ENCODE measurements around the gene KIFC1.

KIFC1 gene

DNA sequence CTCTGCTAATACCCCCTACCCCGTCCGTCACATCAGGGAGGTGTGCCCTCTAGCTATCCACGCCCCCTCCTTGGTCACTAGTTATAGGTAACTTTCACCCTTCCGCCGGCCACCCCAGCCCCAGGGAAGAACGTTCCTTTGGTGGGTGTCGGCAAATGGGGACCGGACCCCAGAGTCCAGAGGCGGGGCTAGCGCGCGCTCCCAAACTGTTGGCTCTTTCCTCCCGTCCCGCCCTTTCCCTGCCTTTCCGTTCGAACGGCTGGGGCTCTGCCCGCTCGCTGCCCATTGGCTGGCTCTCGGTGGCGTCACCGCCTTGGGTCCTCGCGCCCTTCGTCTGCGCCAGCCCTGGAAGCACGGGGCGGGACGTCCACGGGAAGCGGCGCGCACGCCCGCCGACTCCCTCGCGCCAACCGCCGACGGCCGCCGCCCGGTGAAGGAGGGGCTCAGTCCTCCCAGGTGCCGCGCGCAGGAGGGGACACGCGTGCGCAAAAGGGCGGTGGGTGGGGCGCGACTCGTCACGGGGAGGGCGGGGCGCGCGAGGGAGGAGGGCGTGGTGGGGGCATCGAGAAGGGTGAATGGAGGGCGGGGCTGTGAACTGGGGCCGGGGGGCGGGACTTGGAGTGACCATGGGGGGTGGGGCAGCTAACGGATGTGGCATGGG, 18.6 kb downstream of the KIFC1 start:
- FAIRE-seq: peak; percentile 99
- DNase-seq (ENCODE audit: insufficient read length, low spot score): peak; percentile 96

DNA sequence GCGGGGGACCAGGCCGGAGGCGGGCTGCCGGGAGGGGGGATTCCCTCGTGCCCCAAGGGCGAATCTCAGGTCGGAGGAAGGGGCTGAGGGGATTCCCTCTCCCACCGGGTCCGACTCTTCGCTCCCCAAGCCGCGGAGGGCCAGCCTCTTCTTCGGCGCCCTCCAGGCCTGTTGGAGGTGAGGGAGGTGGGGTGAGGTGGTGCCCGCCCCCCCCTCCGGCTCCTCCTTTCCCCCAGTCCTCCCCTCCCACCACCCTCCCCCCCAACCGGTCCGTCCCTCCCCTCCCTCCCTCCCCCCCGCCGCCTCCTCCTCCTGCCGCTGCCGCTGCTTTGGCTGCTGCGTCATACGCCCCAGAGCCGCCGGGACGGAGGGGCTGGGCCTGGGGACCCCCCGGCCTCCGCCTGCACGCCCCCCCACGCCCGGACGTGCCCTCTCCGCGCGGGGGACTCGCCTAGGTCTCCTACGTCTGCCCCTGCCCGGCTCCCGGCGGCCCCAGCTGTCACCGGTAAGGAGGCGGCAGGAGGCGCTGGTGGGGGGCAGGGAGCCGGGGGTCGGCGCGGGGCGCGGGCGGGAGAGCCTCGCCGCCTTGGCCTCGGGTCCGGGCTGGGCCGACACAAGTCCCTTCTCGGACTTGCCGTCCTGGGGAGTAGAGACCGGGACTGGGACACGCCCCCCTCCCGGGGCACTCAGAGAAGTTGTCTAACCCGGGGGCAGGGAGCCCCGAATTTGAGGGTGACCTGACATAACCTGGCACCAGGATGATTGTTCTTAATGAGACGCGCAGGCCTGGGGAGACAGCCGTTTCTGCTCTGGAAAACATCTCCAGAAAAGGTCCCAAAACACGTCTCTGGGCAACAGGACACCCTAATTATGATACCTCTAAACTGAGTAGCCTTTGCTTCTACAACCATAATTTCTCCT, 19.3 kb downstream of the KIFC1 start, which contains the start of gene PHF1:
TSS of gene PHF1 (plus strand) at position 304 of the 921 bp plus-strand sequence. CDS start 1,250 bp downstream, outside the sequence.
- DNase-seq (ENCODE audit: insufficient read length, low spot score): peak; percentile 70
- FAIRE-seq: peak; percentile 33

DNA sequence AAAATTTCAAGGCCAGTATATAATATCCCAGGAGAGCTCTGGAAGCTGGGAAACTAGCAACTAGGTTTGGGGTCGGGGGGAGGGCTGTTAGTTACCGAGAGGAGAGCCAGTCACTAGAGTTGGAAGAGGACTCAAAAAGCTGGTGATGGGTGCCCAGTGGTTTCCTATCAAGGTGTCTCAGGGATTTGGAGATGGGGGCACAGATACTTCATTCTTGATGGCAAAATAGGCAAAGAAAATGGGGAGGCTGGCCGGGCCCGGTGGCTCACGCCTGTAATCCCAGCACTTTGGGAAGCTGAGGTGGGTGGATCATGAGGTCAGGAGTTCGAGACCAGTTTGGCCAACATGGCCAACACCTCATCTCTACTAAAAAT, 20.0 kb downstream of the KIFC1 start:
- no peak for FAIRE-seq
- no peak for DNase-seq (ENCODE audit: insufficient read length, low spot score)

DNA sequence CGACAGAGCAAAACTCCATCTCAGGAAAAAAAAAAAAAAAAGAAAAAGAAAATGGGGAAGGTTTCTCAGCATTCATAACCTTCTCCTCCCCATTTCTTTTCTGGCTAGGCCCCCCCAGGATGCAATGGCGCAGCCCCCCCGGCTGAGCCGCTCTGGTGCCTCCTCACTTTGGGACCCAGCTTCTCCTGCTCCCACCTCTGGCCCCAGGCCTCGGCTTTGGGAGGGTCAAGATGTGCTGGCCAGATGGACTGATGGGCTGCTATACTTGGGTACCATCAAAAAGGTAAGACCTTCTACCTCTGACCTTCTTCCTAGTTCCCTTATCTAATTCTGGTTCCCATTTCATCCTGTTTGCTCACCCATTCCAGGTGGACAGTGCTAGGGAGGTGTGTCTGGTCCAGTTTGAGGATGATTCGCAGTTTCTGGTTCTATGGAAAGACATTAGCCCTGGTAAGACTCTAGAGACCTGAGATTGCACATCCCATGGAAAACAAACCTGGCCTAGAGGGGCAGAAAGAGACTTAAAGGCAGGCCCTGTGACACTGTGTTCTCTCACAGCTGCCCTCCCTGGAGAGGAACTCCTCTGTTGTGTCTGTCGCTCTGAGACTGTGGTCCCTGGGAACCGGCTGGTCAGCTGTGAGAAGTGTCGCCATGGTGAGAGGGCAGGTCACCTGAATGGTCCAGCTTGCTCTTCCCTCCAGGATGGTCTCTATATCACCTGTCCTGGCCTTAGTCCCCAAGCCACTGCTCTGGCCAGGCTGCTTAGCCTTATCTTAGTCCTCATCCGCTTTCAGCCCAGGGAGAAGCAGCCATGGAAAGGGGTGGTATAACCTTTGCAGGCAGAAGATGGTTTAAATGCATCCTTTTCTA, 20.8 kb downstream of the KIFC1 start:
- DNase-seq (ENCODE audit: insufficient read length, low spot score) (no peak), FAIRE-seq (no peak)

DNA sequence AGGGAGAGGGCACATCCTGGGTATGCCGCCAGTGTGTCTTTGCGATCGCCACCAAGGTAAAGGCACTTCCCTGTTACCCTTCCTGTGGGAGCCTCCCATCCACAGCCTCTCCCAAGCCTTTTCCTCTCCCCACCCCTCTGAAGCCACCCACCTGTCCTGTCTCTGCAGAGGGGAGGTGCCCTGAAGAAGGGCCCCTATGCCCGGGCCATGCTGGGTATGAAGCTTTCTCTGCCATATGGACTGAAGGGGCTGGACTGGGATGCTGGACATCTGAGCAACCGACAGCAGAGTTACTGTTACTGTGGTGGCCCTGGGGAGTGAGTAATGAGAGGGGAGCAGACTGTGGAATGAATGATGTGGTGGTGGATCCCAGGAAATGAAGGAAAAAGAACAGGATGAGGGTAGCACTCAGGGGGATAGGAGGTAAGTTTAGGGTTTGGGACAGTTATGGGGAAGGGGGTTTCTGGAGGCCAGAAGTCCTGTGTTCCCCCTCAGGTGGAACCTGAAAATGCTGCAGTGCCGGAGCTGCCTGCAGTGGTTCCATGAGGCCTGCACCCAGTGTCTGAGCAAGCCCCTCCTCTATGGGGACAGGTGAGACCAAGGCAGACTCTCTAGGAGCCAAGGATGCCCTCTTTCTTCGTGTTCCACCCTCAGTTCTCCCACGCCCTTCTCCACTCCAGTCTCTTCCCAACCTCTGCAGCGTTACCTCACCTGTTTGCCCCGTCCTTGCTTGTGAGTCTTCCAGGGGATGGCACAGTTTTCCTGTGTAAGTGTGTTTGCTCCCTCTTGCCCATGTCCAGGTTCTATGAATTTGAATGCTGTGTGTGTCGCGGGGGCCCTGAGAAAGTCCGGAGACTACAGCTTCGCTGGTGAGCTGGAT, 21.9 kb downstream of the KIFC1 start:
- FAIRE-seq (no peak), DNase-seq (ENCODE audit: insufficient read length, low spot score) (no peak)

DNA sequence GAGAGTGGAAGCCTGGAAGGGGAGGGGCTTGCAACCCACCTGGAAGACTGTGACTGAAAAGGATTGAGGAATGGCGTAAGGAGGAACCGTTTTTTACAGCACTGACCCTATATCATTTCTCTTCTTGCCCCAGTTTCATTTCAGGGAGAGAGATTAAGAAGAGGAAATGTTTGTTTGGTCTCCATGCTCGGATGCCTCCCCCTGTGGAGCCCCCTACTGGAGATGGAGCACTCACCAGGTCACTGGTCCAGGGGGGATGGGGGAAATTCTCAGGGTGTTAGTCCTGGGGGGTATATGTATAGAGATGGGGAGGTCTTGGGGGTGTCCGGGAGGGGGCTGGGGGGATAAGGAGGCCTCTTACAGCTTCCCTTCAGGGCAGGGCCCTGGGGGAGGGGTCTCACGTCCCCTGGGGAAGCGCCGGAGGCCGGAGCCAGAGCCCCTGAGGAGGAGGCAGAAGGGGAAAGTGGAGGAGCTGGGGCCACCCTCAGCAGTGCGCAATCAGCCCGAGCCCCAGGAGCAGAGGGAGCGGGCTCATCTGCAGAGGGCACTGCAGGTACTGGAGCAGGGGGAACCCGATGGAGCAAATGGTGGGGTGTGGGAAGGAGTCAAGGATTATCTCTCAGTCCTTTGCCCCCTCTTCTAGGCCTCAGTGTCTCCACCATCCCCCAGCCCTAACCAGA, 23.1 kb downstream of the KIFC1 start:
- FAIRE-seq: no peak
- no peak for DNase-seq (ENCODE audit: insufficient read length, low spot score)

DNA sequence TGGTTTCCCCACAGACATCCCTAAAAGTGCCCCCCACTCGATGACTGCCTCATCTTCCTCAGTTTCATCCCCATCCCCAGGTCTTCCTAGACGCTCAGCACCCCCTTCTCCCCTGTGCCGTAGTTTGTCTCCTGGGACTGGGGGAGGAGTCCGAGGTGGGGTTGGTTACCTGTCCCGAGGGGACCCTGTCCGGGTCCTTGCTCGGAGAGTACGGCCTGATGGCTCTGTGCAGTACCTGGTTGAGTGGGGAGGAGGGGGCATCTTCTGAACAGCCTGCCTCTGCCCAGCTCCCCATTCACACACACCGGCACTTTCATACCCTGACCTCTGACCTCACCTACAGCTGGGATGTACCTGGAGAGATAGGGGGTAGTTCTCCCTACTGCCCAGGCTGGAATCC, 24.2 kb downstream of the KIFC1 start:
- no peak for FAIRE-seq
- no peak for DNase-seq (ENCODE audit: insufficient read length, low spot score)

DNA sequence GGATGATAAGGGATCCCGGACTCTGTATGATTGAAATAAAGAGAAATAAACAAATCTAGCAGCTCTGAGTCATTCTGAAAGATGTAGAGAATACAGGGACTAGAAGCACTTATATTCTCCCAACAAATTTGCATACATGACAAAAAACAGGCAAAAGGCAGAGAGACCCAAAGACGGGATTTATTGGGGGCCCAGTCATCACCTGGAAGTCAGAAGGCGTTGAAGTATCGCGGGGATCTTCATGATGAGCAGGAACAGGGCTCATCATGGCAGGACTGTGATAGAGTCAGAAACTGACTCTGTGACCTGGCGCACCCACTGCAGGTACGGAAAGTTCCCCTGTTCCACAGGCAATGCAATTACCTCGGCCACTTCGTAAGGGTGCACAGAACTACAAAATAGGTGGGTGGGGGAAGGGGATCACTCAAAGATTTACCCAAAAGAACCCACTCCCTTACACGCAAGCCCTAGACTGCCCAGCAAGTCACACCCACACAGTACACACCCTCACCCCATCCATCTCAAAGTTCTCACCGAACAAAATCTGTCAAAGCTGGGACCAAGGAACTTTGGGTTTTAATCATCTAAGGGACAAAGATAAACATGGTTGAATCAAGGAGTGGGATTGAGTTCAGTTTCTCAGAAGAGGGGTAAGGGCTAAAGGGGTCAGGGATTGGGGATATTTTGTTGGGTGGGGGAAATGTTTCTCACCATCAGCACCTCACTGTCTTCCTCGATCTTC, 24.9 kb downstream of the KIFC1 start:
- FAIRE-seq: no peak
- no peak for DNase-seq (ENCODE audit: insufficient read length, low spot score)

DNA sequence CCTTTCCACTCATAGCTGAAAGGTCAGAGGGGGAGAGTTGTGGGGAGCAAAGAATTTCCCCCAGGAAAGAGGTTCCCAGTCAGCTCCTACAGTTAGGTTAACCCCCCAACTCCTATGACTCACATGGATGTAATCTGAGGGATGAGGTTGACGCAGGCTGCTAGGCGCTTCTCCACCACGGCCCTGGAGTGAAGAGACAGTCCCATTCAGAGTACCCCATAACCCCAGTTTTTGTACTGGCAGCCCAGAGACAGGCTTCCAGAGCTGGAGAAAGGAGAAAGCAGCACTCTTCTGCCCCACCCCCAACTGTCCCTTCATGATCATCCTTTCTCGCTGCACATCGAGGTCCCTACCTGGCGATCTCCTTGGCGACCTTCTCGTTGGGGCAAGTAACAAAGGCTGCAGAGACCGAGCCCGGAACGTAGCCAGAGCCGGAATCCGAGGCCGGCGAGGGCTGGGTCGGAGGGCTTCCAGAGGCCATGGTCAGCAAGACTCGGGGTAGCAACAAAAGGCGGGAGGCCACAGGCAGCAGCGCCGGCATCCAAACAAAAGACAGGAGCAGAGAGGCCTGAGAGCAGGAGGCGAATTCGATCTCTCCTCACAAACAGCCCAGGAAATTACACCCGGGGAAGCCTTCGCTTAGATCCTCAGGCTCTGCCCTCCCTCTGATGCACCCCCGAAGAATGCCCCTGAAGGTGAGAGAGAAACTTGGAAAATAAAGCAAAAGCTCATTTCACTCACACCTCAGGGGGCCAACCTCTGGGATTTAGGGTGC, 25.7 kb downstream of the KIFC1 start:
- no peak for FAIRE-seq
- no peak for DNase-seq (ENCODE audit: insufficient read length, low spot score)

DNA sequence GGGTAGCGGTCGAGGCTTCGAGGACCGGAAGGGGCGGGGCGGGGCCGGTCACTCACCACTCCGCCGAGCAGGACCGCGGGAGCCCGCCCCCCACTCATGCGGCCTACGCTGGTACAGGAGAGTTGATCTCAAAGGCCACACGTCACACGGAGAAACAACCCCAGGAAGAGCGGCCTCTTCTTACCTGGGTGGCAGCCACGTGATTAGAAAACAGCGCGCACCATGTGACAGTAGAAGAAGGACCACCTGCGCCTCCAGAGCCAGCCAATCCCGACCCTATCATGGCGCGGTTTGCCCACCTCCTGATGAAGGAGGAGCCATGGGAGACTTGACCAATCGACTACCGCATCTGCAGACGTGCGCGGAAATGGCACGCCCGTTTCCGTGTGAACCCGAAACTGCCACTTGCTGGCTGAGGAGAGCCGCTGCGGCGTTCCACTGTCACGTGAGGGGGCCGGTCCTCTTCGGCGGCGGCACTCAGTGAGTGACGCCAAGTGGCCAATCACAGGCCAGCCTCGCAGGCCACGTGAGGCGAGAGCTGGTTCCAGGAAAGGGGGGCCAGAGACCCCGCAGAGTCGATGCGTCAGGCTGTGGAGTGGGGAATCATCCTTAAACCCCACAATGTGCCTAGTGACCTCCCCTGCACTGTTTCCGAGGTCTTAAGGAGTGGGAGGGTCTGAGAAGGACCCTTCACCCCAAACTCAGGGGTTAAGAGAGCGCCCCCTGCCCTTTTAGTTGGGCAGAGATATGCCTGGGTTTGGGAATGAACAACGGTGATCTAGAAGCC, 26.5 kb downstream of the KIFC1 start, which contains the start of gene CUTA:
TSS of gene CUTA (minus strand) at position 205 of the 787 bp plus-strand sequence. CDS start at position 98, 107 bp downstream.
- DNase-seq (ENCODE audit: insufficient read length, low spot score) (peak; percentile 97), FAIRE-seq (peak; percentile 99)

DNA sequence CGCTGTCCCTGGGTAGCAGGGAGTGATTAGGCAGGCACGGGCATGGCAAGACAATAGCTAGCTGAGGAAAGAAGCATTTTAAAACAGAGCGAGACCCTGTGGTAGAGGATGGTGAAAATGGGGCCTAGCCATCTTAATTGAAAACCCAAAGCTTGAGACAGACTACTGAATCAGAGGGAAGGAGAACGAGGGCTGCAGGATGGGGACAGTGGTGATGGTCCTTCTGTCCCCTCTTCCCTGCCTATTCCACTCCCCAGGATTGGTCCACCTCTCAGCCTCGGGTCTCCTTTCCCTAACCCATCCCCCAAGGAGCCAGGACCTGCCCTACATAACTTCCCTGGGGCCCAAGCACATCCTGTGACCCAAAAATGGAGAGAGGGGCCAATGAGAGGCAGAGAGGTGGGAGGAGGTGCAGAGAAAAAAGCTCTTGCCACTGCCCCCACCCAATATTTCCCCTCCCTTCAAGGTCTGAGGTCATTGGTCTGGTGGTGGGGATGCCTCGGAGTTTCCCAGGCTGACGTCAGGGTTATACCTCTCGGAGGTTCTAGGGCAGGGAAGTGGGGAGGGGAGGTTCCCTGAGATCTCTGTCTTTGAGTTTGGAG, 27.2 kb downstream of the KIFC1 start:
- no peak for DNase-seq (ENCODE audit: insufficient read length, low spot score)
- no peak for FAIRE-seq

DNA sequence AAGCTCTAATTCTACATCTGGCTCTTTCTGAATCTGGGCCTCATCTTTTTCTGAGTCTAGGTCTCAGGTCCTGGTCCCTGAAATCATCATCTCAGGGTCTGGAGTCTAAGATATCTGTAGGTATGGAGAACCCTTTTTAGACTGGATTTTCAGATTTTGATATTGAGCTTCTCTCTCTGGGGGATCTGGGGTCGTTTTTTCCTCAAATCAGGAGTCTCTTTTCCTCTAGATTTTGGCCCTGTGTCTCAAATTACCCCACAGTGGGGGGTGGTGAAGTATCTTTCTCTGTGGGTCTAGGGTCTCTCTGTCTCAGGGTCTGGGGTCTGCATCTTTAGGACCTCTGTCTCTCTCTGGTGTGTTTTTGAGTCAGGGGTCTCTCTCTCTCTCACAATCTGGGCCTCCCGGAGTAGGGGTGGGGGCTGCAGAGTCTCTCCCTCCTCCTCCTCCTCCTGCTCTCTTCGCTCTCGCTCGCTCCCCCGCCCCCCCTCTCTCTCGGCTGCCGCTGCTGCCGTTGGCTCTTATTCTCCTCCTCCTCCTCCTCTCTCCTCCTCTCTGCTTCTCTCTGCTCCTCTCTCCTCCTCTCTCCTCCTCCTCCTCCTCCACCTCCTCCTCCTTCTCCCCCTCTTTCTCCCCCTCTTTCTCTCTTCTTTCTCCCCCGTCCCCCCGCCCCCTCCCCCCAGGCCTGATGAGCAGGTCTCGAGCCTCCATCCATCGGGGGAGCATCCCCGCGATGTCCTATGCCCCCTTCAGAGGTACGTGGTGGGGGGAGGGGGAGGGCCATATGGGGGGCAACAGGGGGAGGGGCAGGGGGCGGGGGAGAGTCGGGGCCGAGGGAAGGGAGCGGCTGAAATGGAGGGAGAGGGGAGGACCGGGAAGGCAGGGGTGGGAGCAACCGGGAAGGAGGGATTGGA, 28.2 kb downstream of the KIFC1 start, which contains the start of gene SYNGAP1:
TSS of gene SYNGAP1 (plus strand) at position 486 of the 911 bp plus-strand sequence. CDS start at position 686, 200 bp downstream.
- FAIRE-seq (no peak), DNase-seq (ENCODE audit: insufficient read length, low spot score) (no peak)

DNA sequence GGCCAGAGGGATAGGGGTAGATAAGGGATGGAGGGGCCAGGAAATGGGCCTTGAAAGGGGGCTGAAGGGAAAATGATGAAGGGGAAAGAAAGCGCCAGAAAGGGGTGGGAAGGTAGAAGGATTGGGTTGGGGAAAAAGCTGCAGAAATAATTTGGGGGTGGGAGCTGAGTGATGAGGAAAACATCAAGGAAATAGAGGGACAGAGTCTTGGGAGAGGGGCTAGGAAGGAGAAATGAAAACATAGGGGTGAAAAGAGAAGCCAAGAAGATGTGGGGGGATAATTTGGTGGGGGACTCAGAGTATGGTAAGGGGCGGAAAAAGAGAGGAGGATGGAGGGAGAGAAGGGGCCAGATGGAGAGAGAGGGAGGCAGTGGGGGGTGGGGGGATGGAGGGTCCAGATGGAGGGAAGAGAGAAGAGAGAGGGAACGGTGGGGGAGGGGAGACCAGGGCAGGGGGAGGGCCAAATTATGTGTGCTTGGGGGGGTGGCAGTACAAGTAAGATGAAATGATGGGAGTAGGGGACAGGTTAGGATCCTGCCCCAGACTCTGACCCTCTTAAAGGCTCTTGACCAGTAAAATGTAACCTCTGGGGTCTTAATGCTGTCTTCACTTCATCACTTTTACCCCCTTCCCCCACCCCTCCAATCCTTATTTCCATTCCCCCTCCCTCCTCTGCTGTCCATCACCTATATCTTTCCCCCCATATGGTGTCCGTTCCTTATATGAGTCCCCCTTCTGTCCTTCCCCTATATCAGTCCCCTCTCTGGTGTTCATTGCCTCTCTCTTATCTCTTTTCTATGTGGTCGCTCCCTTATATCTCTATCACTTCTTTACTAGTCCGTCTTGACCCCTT, 29.1 kb downstream of the KIFC1 start:
- no peak for DNase-seq (ENCODE audit: insufficient read length, low spot score)
- FAIRE-seq: no peak

DNA sequence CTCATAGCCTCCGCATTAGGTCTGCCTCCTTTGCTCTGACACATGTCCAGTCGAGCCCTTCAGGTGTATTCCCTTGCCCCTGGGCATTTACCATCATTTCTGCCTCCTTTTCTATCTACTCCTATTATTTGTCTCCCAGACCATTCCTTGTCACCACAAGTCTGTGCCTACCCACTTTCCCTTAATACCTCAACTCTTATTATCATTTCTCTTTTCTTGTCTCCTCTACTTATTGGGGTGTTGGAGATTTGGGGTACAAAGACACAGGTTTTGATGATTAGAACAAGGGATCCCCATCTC, 29.7 kb downstream of the KIFC1 start:
- FAIRE-seq: no peak
- no peak for DNase-seq (ENCODE audit: insufficient read length, low spot score)

DNA sequence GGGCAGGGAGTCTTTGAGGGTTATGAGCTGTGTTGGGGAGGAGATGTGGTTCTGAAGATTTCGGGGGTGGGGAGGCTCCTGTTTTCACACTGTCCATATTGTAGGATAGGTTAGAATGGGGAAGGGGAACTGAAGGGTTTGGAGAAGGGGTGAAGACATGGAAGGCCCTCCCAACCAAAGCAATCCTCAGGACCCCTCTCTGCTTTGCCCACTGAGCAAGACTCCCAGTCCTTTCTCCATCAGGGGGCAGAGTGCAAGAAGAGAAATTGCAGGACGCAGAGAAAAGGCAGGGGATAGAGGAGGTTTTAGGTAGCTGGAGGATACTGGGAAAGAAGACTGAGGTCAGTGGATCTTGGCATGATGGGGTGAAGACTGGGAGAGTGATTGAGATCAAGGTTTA, 32.2 kb downstream of the KIFC1 start:
- no peak for FAIRE-seq
- DNase-seq (ENCODE audit: insufficient read length, low spot score): no peak
